Progenitor cell of endocrine pancreas (in vitro differentiated cells): ENCODE results near the gene APP. TPM values are rescaled to one million over a fixed set of nuclear protein-coding genes. Genes with fewer than 3 reads are reported as not detected.

Experiments
- DNase-seq: peaks from one replicate; pipeline ENCODE4 v3.0.0; 2021; ENCODE audit warnings: low spot score; ENCODE audit not compliant: unreplicated experiment
- H3K27ac Mint-ChIP-seq: 2 replicates; pipeline ENCODE4 v1.8.0; 2021; ENCODE audit warnings: mild to moderate bottlenecking, moderate library complexity, mixed read lengths
- H3K27me3 Mint-ChIP-seq: 2 replicates; pipeline ENCODE4 v1.8.0; 2021; ENCODE audit warnings: mixed read lengths
- H3K36me3 Mint-ChIP-seq: 2 replicates; pipeline ENCODE4 v1.8.0; 2022; ENCODE audit warnings: mixed read lengths; ENCODE audit not compliant: insufficient read depth
- H3K4me1 Mint-ChIP-seq: 2 replicates; pipeline ENCODE4 v1.8.0; 2021; ENCODE audit warnings: low read depth, mixed read lengths
- H3K4me3 Mint-ChIP-seq: 2 replicates; pipeline ENCODE4 v1.8.0; 2021; ENCODE audit warnings: low read depth, mild to moderate bottlenecking, moderate library complexity, mixed read lengths
- H3K9me3 Mint-ChIP-seq: 2 replicates; pipeline ENCODE4 v1.8.0; 2021; ENCODE audit warnings: low read depth, mixed read lengths
- total RNA-seq: library from RNA; stranded (reverse); gene quantifications from 2 replicates; pipeline ENCODE4 v1.2.1, GENCODE V29; 2021
- TF ChIP-seq, protein P1 (sequence below): fragments of 200-600 bp; sonication (generic); IDR thresholded peaks from one replicate; pipeline ENCODE4 v1.5.0; 2021; ENCODE audit warnings: antibody characterized with exemption, mild to moderate bottlenecking; ENCODE audit not compliant: unreplicated experiment

The APP gene
- total RNA-seq, 1 donor from 2014 or later, result 631 TPM

DNA sequence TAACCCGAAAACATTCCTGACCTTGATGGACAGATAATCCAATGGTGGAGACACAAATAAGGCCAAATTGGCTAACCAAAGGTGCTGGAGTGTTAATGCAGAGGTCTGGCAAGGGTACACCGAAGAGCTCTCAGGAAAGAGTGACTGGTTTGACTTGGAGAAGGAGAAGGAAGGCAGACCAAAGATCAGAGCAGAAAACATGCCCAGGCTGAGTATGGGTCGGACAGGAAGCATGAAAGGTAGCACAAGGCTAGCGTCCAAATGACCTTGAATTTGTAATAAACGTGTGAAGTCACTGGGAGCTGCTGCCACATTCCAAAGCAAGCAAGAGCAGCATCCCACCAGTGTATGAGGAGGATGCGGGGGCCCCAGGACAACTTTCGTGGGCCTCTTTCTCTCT, 45.7 kb downstream of the APP start:
- no peaks in the 10 kb centered on the region for H3K27me3 Mint-ChIP-seq
- H3K27ac Mint-ChIP-seq, result peak overlapping the region; percentile 70
- no peaks in the 10 kb centered on the region for H3K9me3 Mint-ChIP-seq
- no peak overlapping the region for H3K4me3 Mint-ChIP-seq
- H3K36me3 Mint-ChIP-seq, result peaks cover 5% of the 10 kb centered on the region
- no peak for DNase-seq
- TF ChIP-seq, protein P1, sequence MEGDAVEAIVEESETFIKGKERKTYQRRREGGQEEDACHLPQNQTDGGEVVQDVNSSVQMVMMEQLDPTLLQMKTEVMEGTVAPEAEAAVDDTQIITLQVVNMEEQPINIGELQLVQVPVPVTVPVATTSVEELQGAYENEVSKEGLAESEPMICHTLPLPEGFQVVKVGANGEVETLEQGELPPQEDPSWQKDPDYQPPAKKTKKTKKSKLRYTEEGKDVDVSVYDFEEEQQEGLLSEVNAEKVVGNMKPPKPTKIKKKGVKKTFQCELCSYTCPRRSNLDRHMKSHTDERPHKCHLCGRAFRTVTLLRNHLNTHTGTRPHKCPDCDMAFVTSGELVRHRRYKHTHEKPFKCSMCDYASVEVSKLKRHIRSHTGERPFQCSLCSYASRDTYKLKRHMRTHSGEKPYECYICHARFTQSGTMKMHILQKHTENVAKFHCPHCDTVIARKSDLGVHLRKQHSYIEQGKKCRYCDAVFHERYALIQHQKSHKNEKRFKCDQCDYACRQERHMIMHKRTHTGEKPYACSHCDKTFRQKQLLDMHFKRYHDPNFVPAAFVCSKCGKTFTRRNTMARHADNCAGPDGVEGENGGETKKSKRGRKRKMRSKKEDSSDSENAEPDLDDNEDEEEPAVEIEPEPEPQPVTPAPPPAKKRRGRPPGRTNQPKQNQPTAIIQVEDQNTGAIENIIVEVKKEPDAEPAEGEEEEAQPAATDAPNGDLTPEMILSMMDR, result no peak
- peaks cover 53% of the 10 kb centered on the region for H3K4me1 Mint-ChIP-seq

DNA sequence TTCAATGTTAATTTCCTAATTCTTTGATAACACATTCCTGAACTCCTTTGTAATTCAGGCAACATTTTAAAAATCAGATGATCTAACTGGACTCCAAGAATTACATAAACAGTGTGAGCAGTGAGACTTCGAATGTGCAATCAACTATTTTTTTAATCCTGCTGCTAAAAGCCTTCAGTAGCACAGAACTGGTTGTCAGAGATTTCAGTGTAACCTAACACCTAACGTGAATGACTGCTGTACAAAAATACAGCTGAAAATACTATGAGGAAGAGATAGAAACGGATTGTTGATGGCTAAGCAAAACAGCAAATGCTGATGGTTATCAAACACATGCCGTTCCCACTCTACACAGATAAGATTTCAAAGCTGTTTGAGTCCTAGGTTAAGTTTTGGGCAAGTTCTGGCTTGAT, 46.1 kb downstream of the APP start:
- DNase-seq, result no peak
- Mint-ChIP-seq H3K4me3 (no peak overlapping the region), H3K4me1 (peaks cover 53% of the 10 kb centered on the region), H3K27ac (peak overlapping the region; percentile 70), H3K36me3 (peaks cover 5% of the 10 kb centered on the region), H3K27me3 (no peaks in the 10 kb centered on the region), H3K9me3 (no peaks in the 10 kb centered on the region)
- TF ChIP-seq, protein P1, result no peak

DNA sequence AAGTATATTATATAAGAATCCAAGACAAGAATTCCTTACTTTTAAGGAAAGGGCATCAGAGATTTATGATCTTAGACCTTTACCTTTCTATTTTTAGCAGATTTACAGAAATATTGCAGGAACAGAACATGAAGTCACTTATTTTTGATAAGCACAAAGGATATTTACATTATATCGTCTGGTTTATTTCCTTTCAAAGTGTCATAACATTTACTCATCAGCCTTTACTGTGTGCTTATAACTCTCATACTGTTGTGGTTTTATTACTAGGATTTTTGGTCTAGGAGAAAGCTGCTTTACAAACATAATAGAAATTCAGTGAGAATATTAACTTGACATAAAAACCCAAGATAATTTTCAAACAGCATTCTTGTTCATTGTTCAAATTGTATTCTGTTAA, 47.6 kb downstream of the APP start:
- H3K9me3 Mint-ChIP-seq, result no peaks in the 10 kb centered on the region
- H3K27me3 Mint-ChIP-seq, result no peaks in the 10 kb centered on the region
- no peak for DNase-seq
- H3K4me3 Mint-ChIP-seq, result no peak overlapping the region
- H3K36me3 Mint-ChIP-seq, result peaks cover 2% of the 10 kb centered on the region
- no peak overlapping the region for H3K27ac Mint-ChIP-seq
- peaks cover 55% of the 10 kb centered on the region for H3K4me1 Mint-ChIP-seq
- TF ChIP-seq, protein P1, result no peak

DNA sequence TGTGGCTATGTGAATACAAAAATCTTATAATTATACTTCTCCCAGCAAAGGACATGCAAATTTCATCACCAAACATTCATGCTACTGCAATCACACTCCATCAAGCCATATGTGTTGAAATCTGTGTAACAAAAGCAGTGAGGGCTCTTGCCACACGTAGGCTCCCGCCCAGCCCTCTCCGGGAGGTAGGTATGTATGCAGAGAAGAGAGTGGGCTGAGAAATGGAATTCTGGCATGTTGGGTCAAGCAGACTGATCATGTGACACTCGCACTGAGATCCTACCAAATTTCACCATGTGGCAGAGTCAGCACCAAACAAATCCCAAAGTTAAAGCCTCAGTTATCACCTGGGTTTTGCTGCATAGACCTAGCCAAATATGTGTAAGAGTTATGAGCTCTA, 49.7 kb downstream of the APP start:
- TF ChIP-seq, protein P1, result no peak
- Mint-ChIP-seq H3K4me1 (peaks cover 60% of the 10 kb centered on the region), H3K27ac (no peak overlapping the region), H3K9me3 (no peaks in the 10 kb centered on the region), H3K4me3 (no peak overlapping the region), H3K36me3 (peaks cover 2% of the 10 kb centered on the region), H3K27me3 (no peaks in the 10 kb centered on the region)
- no peak for DNase-seq

DNA sequence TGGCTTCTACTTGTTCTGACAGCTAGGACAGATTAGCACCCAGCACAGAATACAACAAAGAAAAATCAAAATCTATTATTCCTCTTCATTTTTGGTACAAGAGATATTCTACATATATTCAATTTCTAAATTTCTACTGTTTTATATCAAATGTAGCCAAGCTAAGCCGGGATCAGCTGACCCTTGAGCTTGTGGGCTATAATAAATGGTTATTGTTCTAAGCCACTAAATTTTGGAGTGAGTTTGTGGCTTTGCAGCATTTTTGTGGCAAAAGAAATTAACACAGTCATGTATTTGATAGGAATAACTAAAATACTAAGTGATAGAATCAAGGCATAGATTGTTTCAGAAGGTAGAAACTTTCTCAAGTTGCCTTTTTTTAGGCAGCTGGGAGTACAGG, 50.7 kb downstream of the APP start:
- TF ChIP-seq, protein P1, result no peak
- H3K4me1 Mint-ChIP-seq, result peaks cover 57% of the 10 kb centered on the region
- H3K27me3 Mint-ChIP-seq, result no peaks in the 10 kb centered on the region
- peaks cover 5% of the 10 kb centered on the region for H3K36me3 Mint-ChIP-seq
- H3K27ac Mint-ChIP-seq, result no peak overlapping the region
- H3K4me3 Mint-ChIP-seq, result no peak overlapping the region
- DNase-seq, result no peak
- H3K9me3 Mint-ChIP-seq, result no peaks in the 10 kb centered on the region
